ENCODE data around the gene DMAP1. TPM values are rescaled to one million over a fixed set of nuclear protein-coding genes. Genes with fewer than 3 reads are reported as not detected.

The DMAP1 gene
- total and polyA plus RNA-seq, 7 donors, result 23.6 to 67.0 (median 35.3) TPM

GRCh38 chr1:44260792-44261170 is 47.5 kb downstream of the DMAP1 start:
- H3K9me3 ChIP-seq, result no peaks in the 10 kb centered on the region
- H3K27me3 ChIP-seq, result no peaks in the 10 kb centered on the region
- no peak for DNase-seq
- intact Hi-C loops (cut with DNase I), result no loop called here
- no peak overlapping the region for H3K4me3 ChIP-seq
- peaks cover 0 to 9% (median 0%) of the 10 kb centered on the region in 4 donors for H3K36me3 ChIP-seq
- 15 to 66% methylated on average over 4 of the region's 4 CpGs for WGBS, 2 donors
- no peak overlapping the region for H3K27ac ChIP-seq
- TF ChIP-seq POLR2AphosphoS5 (IDR thresholded peaks at IDR 0.05) (no peak), EP300 (IDR thresholded peaks at IDR 0.05) (no peak), CTCF (IDR thresholded peaks at IDR 0.05) (no peak), POLR2A (IDR thresholded peaks at IDR 0.05) (peak in 1 of 2 donors; percentile 44)
- H3K4me1 ChIP-seq, result no peaks in the 10 kb centered on the region

GRCh38 chr1:44261171-44261817 is 48.0 kb downstream of the DMAP1 start:
- TF ChIP-seq POLR2A (IDR thresholded peaks at IDR 0.05) (no peak), POLR2AphosphoS5 (IDR thresholded peaks at IDR 0.05) (no peak), CTCF (IDR thresholded peaks at IDR 0.05) (no peak), EP300 (IDR thresholded peaks at IDR 0.05) (no peak)
- Histone ChIP-seq H3K27me3 (no peaks in the 10 kb centered on the region), H3K27ac (no peak overlapping the region), H3K9me3 (no peaks in the 10 kb centered on the region), H3K4me1 (no peaks in the 10 kb centered on the region), H3K36me3 (peaks cover 0 to 7% (median 0%) of the 10 kb centered on the region in 4 donors), H3K4me3 (no peak overlapping the region)
- 26 to 82% methylated on average over 27 of the region's 27 CpGs for WGBS, 2 donors
- intact Hi-C loops (cut with DNase I), result no loop called here
- no peak for DNase-seq

- WGBS, 2 donors, result 49 to 80% methylated on average over 5 of the region's 5 CpGs
- no peak for DNase-seq
- Histone ChIP-seq H3K27ac (no peak overlapping the region), H3K4me3 (no peak overlapping the region), H3K9me3 (no peaks in the 10 kb centered on the region), H3K36me3 (peaks cover 0 to under 1% (median 0%) of the 10 kb centered on the region in 4 donors), H3K27me3 (no peaks in the 10 kb centered on the region), H3K4me1 (no peaks in the 10 kb centered on the region)
- intact Hi-C loops (cut with DNase I), result no loop called here
- no peak for TF ChIP-seq POLR2A (IDR thresholded peaks at IDR 0.05)
- no peak for TF ChIP-seq CTCF (IDR thresholded peaks at IDR 0.05)
- no peak for TF ChIP-seq POLR2AphosphoS5 (IDR thresholded peaks at IDR 0.05)
- TF ChIP-seq EP300 (IDR thresholded peaks at IDR 0.05), result no peak
Observed at GRCh38 chr1:44261962-44262361, 48.7 kb downstream of the DMAP1 start.

- H3K4me1 ChIP-seq, result no peaks in the 10 kb centered on the region
- TF ChIP-seq CTCF (IDR thresholded peaks at IDR 0.05), result no peak
- whole genome bisulfite sequencing, 2 donors, result 60 to 87% methylated on average over 6 of the region's 6 CpGs
- H3K4me3 ChIP-seq, result no peak overlapping the region
- DNase-seq, result no peak
- intact Hi-C loops (cut with DNase I), result no loop called here
- no peaks in the 10 kb centered on the region for H3K27me3 ChIP-seq
- H3K27ac ChIP-seq, result no peak overlapping the region
- no peaks in the 10 kb centered on the region for H3K36me3 ChIP-seq
- no peaks in the 10 kb centered on the region for H3K9me3 ChIP-seq
Observed at GRCh38 chr1:44262414-44262813, 49.1 kb downstream of the DMAP1 start.
